GM19452 (cell line): ENCODE measurements around the gene KCTD15.

Experiments
- ATAC-seq: cut with Tn5 transposase; IDR thresholded peaks from one replicate; pipeline ENCODE4 v1.9.1; 2021; ENCODE audit not compliant: unreplicated experiment

KCTD15 gene

GRCh38 chr19:33771384-33772101 is 25.1 kb upstream of the KCTD15 start:
- peak; percentile 61 for ATAC-seq

GRCh38 chr19:33772102-33772857 is 24.4 kb upstream of the KCTD15 start:
- ATAC-seq: no peak

- ATAC-seq: no peak
These were observed 23.9 kb upstream of the KCTD15 start for GRCh38 chr19:33772858-33773180.

GRCh38 chr19:33773704-33774624 is 22.7 kb upstream of the KCTD15 start:
- no peak for ATAC-seq

- ATAC-seq: no peak
These were observed 21.9 kb upstream of the KCTD15 start for GRCh38 chr19:33774751-33775150.

- ATAC-seq: no peak
These were observed 20.8 kb upstream of the KCTD15 start for GRCh38 chr19:33775731-33776487.

- no peak for ATAC-seq
These were observed 19.3 kb upstream of the KCTD15 start for GRCh38 chr19:33777351-33777750.

GRCh38 chr19:33777753-33778088 is 18.9 kb upstream of the KCTD15 start:
- ATAC-seq: no peak

GRCh38 chr19:33778089-33778791 is 18.4 kb upstream of the KCTD15 start:
- ATAC-seq: peak; percentile 85

- ATAC-seq: no peak
These were observed 16.8 kb upstream of the KCTD15 start for GRCh38 chr19:33779849-33780248.

- ATAC-seq: no peak
These were observed 16.4 kb upstream of the KCTD15 start for GRCh38 chr19:33780251-33780650.

GRCh38 chr19:33780746-33781145 is 15.9 kb upstream of the KCTD15 start:
- no peak for ATAC-seq

- no peak for ATAC-seq
These were observed 15.2 kb upstream of the KCTD15 start for GRCh38 chr19:33781415-33781935.

GRCh38 chr19:33781996-33782395 is 14.7 kb upstream of the KCTD15 start:
- ATAC-seq: no peak

- no peak for ATAC-seq
These were observed 12.2 kb upstream of the KCTD15 start for GRCh38 chr19:33784432-33784831.

- ATAC-seq: no peak
These were observed 10.9 kb upstream of the KCTD15 start for GRCh38 chr19:33785795-33786194.

- ATAC-seq: no peak
These were observed 8.0 kb upstream of the KCTD15 start for GRCh38 chr19:33788676-33789075.

- no peak for ATAC-seq
These were observed 7.3 kb upstream of the KCTD15 start for GRCh38 chr19:33789344-33789743.

GRCh38 chr19:33794683-33795369 is 1.8 kb upstream of the KCTD15 start:
- no peak for ATAC-seq
